CD4-positive, alpha-beta T cell (primary cell): ENCODE data around the gene CDH4. TPM values are rescaled to one million over a fixed set of nuclear protein-coding genes. Genes with fewer than 3 reads are reported as not detected.

Experiments
- ATAC-seq: fragments of 200-7000 bp; cut with Tn5 transposase; one replicate; pipeline ENCODE4 v1.10.0; 2022; ENCODE audit warnings: mild to moderate bottlenecking; ENCODE audit not compliant: poor library complexity
- CTCF ChIA-PET: fragments of 350-600 bp; sonication (Branson Sonifier 250); formaldehyde crosslinking; loops from one replicate; lab custom pipeline; 2021; ENCODE audit warnings: antibody characterized with exemption, inconsistent platforms; lab: Charles Lee
- POLR2A ChIA-PET: fragments of 350-600 bp; sonication (Branson Sonifier 250); formaldehyde crosslinking; loops from one replicate; lab custom pipeline; 2021; ENCODE audit warnings: antibody characterized with exemption, inconsistent platforms; lab: Charles Lee
- DNase-seq, 14 experiments: peaks; one replicate each; pipeline ENCODE4 v3.0.0-alpha.2; 2013 to 2020; ENCODE audit warnings: mixed read lengths in 2 of 14
- H3K27ac ChIP-seq, 2 donors: one replicate each; pipeline versions ENCODE4 v1.5.1 to v1.7.0; 2013; ENCODE audit warnings: low read length in 2 of 2, low read depth in 1 of 2, mild to moderate bottlenecking in 1 of 2
- H3K27me3 ChIP-seq, 2 experiments: 1 replicate in 1 of 2; 2 replicates in 1 of 2; pipeline versions ENCODE4 v1.6.1 to v1.7.0; 2013; ENCODE audit warnings: low read length in 2 of 2, control low read depth in 1 of 2, mild to moderate bottlenecking in 1 of 2, moderate library complexity in 1 of 2; ENCODE audit not compliant: insufficient read depth in 2 of 2, control insufficient read depth in 1 of 2
- H3K36me3 ChIP-seq: one replicate; pipeline ENCODE4 v1.6.1; 2013; ENCODE audit warnings: low read length, control low read depth; ENCODE audit not compliant: insufficient read depth
- H3K4me1 ChIP-seq: one replicate; pipeline ENCODE4 v1.6.1; 2013; ENCODE audit warnings: low read length, control low read depth; ENCODE audit not compliant: insufficient read depth
- H3K4me3 ChIP-seq: one replicate; pipeline ENCODE4 v1.5.1; 2013; ENCODE audit warnings: mild to moderate bottlenecking, low read length, moderate library complexity
- H3K9me3 ChIP-seq, 2 experiments: 1 replicate in 1 of 2; 2 replicates in 1 of 2; pipeline versions ENCODE4 v1.6.1 to v1.7.0; 2013; ENCODE audit warnings: low read length in 2 of 2, mild to moderate bottlenecking in 2 of 2, control low read depth in 1 of 2, moderate library complexity in 1 of 2; ENCODE audit not compliant: control insufficient read depth in 1 of 2, insufficient read depth in 1 of 2
- H3K27ac Mint-ChIP-seq: one replicate; pipeline ENCODE4 v1.8.0; 2020; ENCODE audit warnings: mixed read lengths
- H3K27me3 Mint-ChIP-seq: one replicate; pipeline ENCODE4 v1.8.0; 2021; ENCODE audit warnings: mixed read lengths
- H3K36me3 Mint-ChIP-seq: one replicate; pipeline ENCODE4 v1.8.0; 2021; ENCODE audit warnings: low read depth, mixed read lengths
- H3K4me1 Mint-ChIP-seq: one replicate; pipeline ENCODE4 v1.8.0; 2021; ENCODE audit warnings: low read depth, mixed read lengths
- H3K4me3 Mint-ChIP-seq: one replicate; pipeline ENCODE4 v1.8.0; 2020; ENCODE audit warnings: mild to moderate bottlenecking, mixed read lengths
- H3K9me3 Mint-ChIP-seq: one replicate; pipeline ENCODE4 v1.8.0; 2020; ENCODE audit warnings: mixed read lengths
- CTCF ChIP-seq: fragments of 200-600 bp; IDR thresholded peaks from one replicate; pipeline ENCODE4 v1.8.0; 2022; ENCODE audit warnings: antibody characterized with exemption, mild to moderate bottlenecking
- intact Hi-C, 2 experiments: fragments of 100-400 bp; cut with DNase I in 1 of 2; cut with micrococcal nuclease in 1 of 2; formaldehyde crosslinking; loops; one replicate each; pipeline versions ENCODE4 v1.15.1 to v1.9.0; 2023 to 2025; cut with DNase I, micrococcal nuclease
- total RNA-seq, 174 experiments: library from RNA in 2 of 174; stranded (reverse) in 2 of 174; gene quantifications; one replicate each; pipeline ENCODE4 v1.2.3 and lab custom pipeline; 2021 to 2026

CDH4 gene
- total RNA-seq, 2 experiments from 2014 or later: 0.11 TPM

DNA sequence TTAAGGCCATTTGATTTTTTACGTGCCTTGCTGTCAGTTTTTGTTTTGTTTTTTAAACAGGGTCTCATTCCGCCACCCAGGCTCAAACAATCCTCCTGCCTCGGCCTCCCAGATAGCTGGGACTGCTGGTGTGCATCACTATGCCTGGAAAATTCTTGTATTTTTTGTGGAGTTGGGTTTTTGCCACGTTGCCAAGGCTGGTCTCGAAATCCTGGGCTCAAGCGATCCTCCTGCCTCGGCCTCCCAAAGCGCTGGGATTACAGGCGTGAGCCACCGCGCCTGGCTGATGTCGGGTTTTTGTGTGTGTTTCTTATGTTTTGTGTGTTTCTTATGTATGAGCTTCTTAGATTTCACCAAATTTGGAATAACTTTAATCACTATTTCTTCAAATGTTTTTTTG is 708.8 kb downstream of the CDH4 start:
- no peaks in the 10 kb centered on the region for H3K9me3 Mint-ChIP-seq
- intact Hi-C loops: no loop called here
- ATAC-seq: no peak

GRCh38 chr20:61963149-61963548 is 711.1 kb downstream of the CDH4 start:
- CTCF ChIA-PET: no interaction called here
- no peak for ATAC-seq

More for the DNA sequence above, 708.8 kb downstream of the CDH4 start:
- Mint-ChIP-seq H3K27ac (no peak overlapping the region), H3K4me1 (no peaks in the 10 kb centered on the region), H3K27me3 (peaks cover 14% of the 10 kb centered on the region), H3K36me3 (no peaks in the 10 kb centered on the region), H3K4me3 (no peak overlapping the region)
- Histone ChIP-seq H3K27me3 (peaks cover 0 to 7% of the 10 kb centered on the region in 2 experiments), H3K36me3 (no peaks in the 10 kb centered on the region), H3K4me1 (no peaks in the 10 kb centered on the region), H3K4me3 (no peak overlapping the region), H3K9me3 (peaks cover 0 to 12% of the 10 kb centered on the region in 2 experiments), H3K27ac (no peak overlapping the region)
- ChIA-PET POLR2A (no interaction called here), CTCF (no interaction called here)
- DNase-seq: no peak
- no peak for TF ChIP-seq CTCF

DNA sequence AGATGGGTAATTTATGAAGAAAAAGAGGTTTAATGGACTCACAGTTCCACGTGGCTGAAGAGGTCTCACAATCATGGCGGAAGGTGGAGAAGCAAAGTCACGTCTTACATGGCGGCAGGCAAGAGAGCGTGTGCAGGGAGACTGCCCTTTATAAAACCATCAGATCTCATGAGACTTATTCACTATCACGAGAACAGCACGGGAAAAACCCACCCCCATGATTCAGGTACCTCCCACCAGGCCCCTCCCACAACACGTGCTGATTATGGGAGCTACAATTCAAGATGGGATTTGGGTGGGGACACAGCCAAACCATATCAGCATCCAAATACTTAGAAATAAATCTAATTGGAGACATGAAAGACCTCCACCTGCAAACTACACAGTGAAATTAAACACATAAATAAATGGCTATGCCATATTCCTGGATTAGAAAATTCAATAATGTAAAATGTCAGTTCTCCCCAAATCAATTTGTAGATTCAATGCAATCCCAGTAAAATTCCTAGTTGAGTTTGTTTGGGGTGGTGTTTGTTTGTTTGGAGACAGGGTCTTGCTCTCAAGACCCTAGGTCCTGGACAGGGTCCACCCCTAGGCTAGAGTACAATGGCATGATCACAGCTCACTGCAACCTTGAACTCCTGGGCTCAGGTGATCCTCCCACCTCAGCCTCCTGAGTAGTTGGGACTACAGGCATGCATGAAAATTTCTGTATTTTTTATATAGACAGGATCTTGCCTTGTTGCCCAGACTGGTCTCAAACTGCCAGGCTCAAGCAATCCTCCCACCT is 712.0 kb downstream of the CDH4 start:
- intact Hi-C loops: no loop called here
- no peaks in the 10 kb centered on the region for H3K36me3 ChIP-seq
- ChIA-PET POLR2A (no interaction called here), CTCF (no interaction called here)
- H3K4me1 ChIP-seq: peaks cover 4% of the 10 kb centered on the region
- TF ChIP-seq CTCF: no peak
- H3K27ac Mint-ChIP-seq: no peak overlapping the region
- no peak overlapping the region for H3K4me3 Mint-ChIP-seq
- H3K36me3 Mint-ChIP-seq: no peaks in the 10 kb centered on the region
- no peak overlapping the region for H3K27ac ChIP-seq
- peaks cover 28% of the 10 kb centered on the region for H3K27me3 Mint-ChIP-seq
- H3K27me3 ChIP-seq: peaks cover 8 to 13% of the 10 kb centered on the region in 2 experiments
- ATAC-seq: no peak
- no peak for DNase-seq
- no peaks in the 10 kb centered on the region for H3K9me3 Mint-ChIP-seq
- no peaks in the 10 kb centered on the region for H3K4me1 Mint-ChIP-seq
- no peak overlapping the region for H3K4me3 ChIP-seq
- H3K9me3 ChIP-seq: peaks cover 0 to 12% of the 10 kb centered on the region in 2 experiments

More at GRCh38 chr20:61963149-61963548, 711.1 kb downstream of the CDH4 start:
- no peaks in the 10 kb centered on the region for H3K4me1 Mint-ChIP-seq
- no peak overlapping the region for H3K27ac Mint-ChIP-seq
- no peak for DNase-seq
- no peaks in the 10 kb centered on the region for H3K9me3 Mint-ChIP-seq
- H3K27me3 Mint-ChIP-seq: peaks cover 25% of the 10 kb centered on the region
- intact Hi-C loops: no loop called here
- no peak overlapping the region for H3K4me3 ChIP-seq
- no peaks in the 10 kb centered on the region for H3K36me3 ChIP-seq
- no peak overlapping the region for H3K27ac ChIP-seq
- no peak overlapping the region for H3K4me3 Mint-ChIP-seq
- no peaks in the 10 kb centered on the region for H3K36me3 Mint-ChIP-seq
- POLR2A ChIA-PET: no interaction called here
- H3K27me3 ChIP-seq: peaks cover 8 to 13% of the 10 kb centered on the region in 2 experiments
- H3K4me1 ChIP-seq: peaks cover 4% of the 10 kb centered on the region
- H3K9me3 ChIP-seq: peaks cover 0 to 12% of the 10 kb centered on the region in 2 experiments
- no peak for TF ChIP-seq CTCF
